HG03097 (cell line): ENCODE results near the gene ANKRD44.
"Not testable (repeated sequence)": the region's sequence is repeated elsewhere in the genome, so short reads cannot be mapped to it uniquely, and the experiment has no call there.

ENCODE experiments used
- ATAC-seq: cut with Tn5 transposase; IDR thresholded peaks from one replicate; pipeline ENCODE4 v1.9.1; 2021; ENCODE audit not compliant: unreplicated experiment, low FRiP score

The ANKRD44 gene

GRCh38 chr2:197310271-197310985 lies at the start of gene ANKRD44:
TSS of gene ANKRD44 (minus strand) at chr2:197310780. CDS start at chr2:197310604, 176 bp downstream.
- ATAC-seq = peak; percentile 68

- ATAC-seq = no peak
These were observed 49.3 kb upstream of the ANKRD44 start for GRCh38 chr2:197359859-197360258.

GRCh38 chr2:197358931-197359330 lies 48.4 kb upstream of the ANKRD44 start:
- no peak for ATAC-seq

- ATAC-seq = no peak
These were observed 47.4 kb upstream of the ANKRD44 start for GRCh38 chr2:197357986-197358385.

- no peak for ATAC-seq
These were observed 45.6 kb upstream of the ANKRD44 start for GRCh38 chr2:197356136-197356535.

GRCh38 chr2:197354169-197354558 lies 43.6 kb upstream of the ANKRD44 start:
- no peak for ATAC-seq

- no peak for ATAC-seq
These were observed 43.0 kb upstream of the ANKRD44 start for GRCh38 chr2:197353393-197354168.

- no peak for ATAC-seq
These were observed 39.1 kb upstream of the ANKRD44 start for GRCh38 chr2:197349699-197350098.

- no peak for ATAC-seq
These were observed 38.3 kb upstream of the ANKRD44 start for GRCh38 chr2:197348721-197349360.

- ATAC-seq = no peak
These were observed 35.3 kb upstream of the ANKRD44 start for GRCh38 chr2:197345846-197346370.

GRCh38 chr2:197343968-197344367 lies 33.4 kb upstream of the ANKRD44 start:
- not testable (repeated sequence) for ATAC-seq

GRCh38 chr2:197340591-197340990 lies 30.0 kb upstream of the ANKRD44 start:
- no peak for ATAC-seq

GRCh38 chr2:197339496-197340220 lies 29.1 kb upstream of the ANKRD44 start:
- no peak for ATAC-seq

GRCh38 chr2:197339016-197339415 lies 28.4 kb upstream of the ANKRD44 start:
- ATAC-seq = no peak

GRCh38 chr2:197332641-197333040 lies 22.1 kb upstream of the ANKRD44 start:
- ATAC-seq = no peak

- ATAC-seq = no peak
These were observed 17.9 kb upstream of the ANKRD44 start for GRCh38 chr2:197328461-197328860.

- ATAC-seq = no peak
These were observed 17.0 kb upstream of the ANKRD44 start for GRCh38 chr2:197327472-197328098.

GRCh38 chr2:197327073-197327471 lies 16.5 kb upstream of the ANKRD44 start:
- ATAC-seq = no peak

GRCh38 chr2:197324801-197325200 lies 14.2 kb upstream of the ANKRD44 start:
- ATAC-seq = peak; percentile 82
